ENCODE results near the gene CEACAM8.

DNA sequence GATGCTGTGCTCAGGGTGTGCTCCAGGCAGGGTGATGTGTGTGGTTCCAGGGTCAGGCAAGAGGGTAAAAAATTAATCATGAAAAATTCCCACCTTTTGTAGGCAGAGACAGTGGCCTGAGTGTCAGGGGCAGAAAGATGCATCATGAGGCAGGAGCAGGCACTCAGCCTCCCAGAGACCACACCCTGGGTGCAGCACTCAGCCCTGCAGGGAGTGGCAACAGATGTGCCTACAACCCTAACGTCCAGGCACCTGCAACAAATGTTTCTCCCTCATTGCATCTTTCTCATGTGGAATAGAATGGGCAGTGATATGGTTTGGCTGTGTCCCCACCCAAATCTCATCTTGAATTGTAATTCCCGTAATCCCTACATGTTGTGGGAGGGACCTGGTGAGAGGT, 46.8 kb downstream of the CEACAM8 start:
- TF ChIP-seq, protein P1, sequence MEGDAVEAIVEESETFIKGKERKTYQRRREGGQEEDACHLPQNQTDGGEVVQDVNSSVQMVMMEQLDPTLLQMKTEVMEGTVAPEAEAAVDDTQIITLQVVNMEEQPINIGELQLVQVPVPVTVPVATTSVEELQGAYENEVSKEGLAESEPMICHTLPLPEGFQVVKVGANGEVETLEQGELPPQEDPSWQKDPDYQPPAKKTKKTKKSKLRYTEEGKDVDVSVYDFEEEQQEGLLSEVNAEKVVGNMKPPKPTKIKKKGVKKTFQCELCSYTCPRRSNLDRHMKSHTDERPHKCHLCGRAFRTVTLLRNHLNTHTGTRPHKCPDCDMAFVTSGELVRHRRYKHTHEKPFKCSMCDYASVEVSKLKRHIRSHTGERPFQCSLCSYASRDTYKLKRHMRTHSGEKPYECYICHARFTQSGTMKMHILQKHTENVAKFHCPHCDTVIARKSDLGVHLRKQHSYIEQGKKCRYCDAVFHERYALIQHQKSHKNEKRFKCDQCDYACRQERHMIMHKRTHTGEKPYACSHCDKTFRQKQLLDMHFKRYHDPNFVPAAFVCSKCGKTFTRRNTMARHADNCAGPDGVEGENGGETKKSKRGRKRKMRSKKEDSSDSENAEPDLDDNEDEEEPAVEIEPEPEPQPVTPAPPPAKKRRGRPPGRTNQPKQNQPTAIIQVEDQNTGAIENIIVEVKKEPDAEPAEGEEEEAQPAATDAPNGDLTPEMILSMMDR (IDR thresholded peaks at IDR 0.05; ENCODE audit: low read length), result no peak
- no peak for TF ChIP-seq EZH2 (IDR thresholded peaks at IDR 0.05; ENCODE audit: borderline replicate concordance, low read length)
